Hematopoietic multipotent progenitor cell treated with erythropoietin and hydrocortisone succinate and interleukin-3 and kit ligand, for 4 days (in vitro differentiated cells): ENCODE results near the gene EPHB1.
A peak's percentile ranks its signal among the peaks of the same experiment; 100 is the strongest.
"Not testable (repeated sequence)": the region's sequence is repeated elsewhere in the genome, so short reads cannot be mapped to it uniquely, and the experiment has no call there.

Source experiments
- DNase-seq: peaks from one replicate; pipeline ENCODE4 v3.0.0-alpha.2; 2015

The EPHB1 gene

DNA sequence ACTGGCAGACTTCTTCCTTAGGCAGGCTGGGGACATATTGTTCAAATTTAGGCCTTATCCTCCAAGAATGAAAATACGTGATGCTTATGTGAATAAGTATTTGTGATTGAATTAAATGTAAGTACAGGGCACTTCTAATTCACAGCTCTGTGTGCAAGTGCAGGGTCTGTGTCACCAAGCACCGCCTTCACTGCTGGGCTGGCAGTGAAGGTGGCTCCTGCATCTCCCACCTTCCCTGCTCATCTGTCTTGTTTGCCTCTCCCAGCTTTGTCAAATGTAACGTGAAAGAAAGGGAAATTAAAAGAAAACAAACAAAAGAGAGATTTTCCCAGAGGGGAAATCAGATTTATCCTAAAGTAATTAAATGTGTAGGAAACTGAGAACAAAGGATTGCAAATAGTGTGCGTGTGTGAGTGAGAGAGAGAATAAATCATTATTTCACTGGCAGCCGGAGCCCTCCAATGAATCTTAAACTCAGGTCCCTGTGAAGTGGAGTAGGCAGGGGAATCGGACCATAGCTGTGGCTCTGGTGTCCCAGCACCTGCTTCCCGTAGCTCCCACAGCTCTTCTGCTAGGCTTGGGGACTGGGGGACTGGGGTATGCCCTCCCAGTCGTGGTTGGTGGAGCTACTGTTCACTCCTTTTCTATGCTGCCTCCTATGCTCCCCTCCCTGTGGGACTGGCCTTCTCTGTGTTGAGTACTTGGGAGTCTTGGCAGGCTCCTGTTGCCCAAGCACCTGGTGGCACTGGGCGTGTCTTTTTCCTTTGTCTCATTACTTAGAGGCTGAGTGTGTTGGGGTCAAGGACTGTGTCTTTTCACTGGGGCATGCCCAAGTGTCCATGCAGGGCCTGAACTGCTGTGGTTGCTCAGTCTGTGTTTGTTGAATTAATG lies 222.2 kb downstream of the EPHB1 start:
- no peak for DNase-seq

DNA sequence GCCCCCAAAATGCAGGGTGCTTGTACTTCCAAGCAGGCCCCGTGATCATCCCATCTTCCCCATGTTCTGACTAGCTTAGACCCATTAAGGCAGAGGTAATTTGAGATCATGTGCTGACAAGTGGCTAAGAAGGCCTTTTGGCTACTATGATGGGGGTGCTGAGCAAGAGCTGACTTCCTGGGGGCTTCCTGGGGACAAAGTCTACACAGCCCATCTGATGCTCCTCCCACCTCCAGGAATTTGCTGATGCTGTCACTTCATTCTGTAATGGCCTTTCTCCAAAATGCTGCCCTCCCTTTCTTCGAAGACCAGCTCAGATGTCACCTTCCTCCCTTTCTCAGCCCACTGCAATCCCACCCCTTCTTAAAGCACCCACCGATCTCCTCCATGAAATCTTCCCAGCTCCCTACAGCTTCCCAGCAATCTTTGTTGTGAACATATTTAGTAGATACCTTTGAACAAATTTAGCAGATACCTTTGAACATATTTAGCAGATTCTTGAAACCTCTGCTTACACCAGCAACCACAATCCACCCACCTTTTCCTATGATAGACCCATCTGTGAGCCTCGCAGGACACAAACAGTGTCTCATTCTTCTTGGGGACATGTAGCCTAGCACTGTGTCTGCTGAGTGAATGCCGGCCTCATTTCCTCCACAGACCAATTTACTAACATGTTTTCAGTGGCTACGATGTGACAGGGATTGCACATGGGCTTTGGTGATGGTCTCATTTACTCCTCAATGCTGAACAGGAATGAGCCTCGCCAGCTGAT lies 223.3 kb downstream of the EPHB1 start:
- DNase-seq, result no peak

DNA sequence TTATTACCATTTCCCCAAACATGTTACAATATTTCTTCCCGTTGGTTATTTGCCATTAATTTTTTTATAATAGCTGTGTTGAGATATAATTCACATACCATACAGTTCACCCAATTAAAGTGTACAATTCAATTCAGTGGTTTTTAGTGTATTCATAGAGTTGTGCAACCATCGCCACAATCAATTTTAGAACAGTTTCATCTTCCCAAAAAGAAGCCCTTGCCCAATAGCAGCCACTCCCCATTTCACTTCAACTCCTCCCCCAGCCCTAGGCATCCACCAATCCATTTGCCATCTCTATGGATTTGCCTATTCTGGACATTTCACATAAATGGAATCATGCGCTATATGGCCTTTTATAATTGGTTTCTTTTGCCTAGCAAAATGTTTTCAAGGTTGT lies 225.1 kb downstream of the EPHB1 start:
- no peak for DNase-seq

DNA sequence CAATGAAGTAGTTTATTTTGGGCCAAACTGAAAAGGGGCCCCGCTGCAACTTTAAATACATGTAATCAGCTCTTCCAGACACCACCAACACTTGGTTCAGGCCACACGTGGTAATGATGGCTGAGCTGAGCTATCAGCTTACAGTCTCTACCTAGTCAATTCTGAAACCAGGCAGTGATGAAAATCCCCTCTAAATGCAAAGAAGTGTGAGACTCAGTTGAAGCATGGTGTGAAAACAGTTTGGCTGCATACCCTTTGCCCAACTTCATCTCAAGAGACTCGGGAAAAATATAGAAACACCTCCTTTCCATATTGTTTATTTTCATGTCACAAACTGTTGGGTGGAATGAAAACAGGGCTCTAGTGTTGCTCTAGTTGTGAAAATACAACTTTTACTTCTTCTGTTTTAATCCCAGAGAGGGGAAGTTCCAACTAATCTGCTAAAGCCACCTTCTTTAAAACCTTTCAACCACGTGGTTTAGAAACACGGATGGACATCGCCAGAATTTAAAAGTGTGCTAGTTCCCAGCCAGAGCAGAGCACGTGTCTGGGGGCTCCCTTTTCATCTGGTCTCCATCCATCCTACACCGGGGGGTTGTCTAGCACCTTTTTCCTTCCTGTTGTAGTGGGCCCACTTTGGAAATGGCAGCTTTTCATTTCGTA lies 229.1 kb downstream of the EPHB1 start:
- DNase-seq, result no peak

DNA sequence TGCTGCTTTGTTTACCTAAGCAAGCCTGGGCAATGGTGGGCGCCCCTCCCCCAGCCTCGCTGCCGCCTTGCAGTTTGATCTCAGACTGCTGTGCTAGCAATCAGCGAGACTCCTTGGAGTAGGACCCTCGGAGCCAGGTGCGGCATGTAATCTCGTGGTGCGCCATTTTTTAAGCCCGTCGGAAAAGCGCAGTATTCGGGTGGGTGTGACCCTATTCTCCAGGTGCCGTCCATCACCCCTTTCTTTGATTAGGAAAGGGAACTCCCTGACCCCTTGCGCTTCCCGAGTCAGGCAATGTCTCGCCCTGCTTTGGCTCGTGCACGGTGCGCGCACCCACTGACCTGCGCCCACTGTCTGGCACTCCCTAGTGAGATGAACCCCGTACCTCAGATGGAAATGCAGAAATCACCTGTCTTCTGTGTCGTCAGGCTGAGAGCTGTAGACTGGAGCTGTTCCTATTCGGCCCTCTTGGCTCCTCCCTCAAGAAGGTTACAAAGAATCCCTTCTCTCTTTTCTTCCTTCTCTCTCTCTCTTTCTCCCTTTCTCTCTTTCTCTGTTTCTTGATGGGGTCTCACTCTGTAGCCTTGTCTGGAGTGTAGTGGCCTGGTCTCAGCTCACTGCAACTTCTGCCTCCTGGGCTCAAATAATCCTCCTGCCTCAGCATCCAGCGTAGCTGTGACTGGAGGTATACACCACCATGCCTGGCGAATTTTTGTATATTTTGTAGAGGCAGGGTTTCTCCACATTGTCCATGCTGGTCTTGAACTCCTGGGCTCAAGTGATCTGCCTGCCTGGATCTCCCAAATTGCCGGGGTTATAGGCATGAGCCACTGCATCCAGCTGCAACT lies 235.9 kb downstream of the EPHB1 start:
- not testable (repeated sequence) for DNase-seq

DNA sequence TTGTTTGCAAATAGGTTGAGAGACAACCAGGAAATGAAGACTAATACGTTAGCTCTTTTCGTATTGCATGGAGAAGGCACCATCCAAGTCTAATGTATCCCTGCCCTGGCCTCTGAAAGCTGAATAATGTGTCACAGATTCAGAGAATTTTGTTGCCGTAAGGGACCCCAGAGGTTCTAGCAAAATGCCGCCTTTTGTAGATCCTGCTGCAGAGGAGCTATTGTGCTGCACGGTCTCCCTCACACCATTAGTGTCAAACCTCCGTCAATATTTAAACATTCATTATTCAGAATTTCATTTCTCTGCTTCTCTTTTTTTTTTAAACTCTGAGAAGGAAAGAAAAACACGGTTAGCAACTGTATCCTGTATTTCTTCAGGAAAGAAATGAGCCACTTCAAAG lies 238.7 kb downstream of the EPHB1 start:
- no peak for DNase-seq

DNA sequence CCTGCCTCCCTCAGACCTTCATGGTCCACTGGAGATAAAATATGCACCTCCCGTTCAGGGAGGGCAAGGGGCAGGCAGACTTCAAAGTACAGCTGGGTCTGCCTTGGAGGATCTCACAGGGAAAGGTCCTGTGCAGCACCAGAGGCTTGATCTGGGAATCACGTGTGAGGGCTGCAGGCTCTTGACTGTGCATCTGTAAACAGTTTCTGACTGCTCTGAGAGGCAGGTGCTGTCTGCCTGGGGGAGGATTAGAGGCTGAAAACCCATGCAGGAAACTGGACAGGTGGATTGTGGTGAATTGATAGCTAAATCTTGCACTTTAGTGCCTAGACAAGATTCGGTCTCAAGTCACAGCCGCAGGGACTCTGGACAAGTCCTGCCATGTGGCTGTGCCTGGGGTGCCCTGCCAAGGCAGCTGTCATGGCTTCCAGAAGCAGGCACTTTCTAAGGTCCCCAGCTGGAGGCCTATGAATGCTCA lies 239.3 kb downstream of the EPHB1 start:
- no peak for DNase-seq

DNA sequence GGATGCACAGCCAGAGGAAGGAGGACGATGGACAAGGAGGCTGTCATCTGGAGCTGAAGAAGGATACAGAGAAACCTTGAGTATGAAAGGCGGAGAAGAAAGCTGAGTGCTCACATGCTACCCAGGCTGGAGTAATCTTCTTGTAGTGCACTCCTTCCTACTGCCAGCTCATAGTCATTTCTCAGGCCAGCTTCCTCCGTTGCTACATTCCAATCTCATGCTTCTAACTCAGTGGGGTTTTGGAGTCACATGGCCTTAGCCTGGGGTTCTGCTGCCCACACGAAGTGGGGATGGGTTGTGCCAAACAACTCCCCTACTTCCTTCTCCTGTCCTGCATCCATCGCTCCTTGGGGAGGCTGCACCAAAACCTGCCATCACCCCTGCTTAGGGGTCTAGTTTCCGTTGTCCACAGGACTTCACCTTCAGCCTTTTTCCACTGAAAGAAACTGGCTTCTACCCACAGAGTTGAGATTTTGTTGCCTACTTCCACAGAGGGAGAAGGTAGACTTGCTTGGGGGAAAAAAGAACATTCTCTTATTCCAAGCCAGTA lies 239.9 kb downstream of the EPHB1 start:
- no peak for DNase-seq

DNA sequence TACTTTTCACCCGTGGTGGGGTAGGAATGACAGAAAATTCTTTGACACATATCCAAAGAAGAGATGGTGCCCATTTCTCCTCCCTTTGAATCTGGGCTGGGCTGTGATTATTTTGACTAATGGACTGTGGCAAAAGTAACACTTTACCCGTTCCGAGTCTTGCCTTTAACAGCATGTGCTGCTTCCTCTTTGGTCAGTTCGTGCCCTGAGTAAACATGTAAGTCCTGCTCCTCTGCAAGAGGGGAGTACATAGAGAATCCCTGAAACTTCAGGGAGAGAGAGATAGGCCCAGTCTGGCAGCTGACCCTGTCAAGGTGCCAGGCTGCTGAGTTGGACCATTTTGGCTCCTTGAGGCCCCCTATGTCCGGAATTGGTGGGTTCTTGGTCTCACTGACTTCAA lies 243.1 kb downstream of the EPHB1 start:
- DNase-seq, result no peak

DNA sequence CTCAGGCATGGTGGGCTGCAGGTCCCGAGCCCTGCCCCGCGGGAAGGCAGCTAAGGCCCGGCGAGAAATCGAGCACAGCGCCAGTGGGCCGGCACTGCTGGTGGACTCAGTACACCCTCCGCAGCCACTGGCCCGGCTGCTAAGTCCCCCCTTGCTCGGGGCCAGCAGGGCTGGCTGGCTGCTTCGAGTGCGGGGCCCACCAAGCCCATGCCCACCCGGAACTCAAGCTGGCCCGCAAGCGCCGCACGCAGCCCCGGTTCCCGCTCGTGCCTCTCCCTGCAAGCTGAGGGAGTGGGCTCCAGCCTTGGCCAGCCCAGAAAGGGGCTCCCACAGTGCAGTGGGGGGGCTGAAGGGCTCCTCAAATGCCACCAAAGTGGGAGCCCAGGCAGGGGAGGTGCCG lies 244.5 kb downstream of the EPHB1 start:
- DNase-seq, result not testable (repeated sequence)

DNA sequence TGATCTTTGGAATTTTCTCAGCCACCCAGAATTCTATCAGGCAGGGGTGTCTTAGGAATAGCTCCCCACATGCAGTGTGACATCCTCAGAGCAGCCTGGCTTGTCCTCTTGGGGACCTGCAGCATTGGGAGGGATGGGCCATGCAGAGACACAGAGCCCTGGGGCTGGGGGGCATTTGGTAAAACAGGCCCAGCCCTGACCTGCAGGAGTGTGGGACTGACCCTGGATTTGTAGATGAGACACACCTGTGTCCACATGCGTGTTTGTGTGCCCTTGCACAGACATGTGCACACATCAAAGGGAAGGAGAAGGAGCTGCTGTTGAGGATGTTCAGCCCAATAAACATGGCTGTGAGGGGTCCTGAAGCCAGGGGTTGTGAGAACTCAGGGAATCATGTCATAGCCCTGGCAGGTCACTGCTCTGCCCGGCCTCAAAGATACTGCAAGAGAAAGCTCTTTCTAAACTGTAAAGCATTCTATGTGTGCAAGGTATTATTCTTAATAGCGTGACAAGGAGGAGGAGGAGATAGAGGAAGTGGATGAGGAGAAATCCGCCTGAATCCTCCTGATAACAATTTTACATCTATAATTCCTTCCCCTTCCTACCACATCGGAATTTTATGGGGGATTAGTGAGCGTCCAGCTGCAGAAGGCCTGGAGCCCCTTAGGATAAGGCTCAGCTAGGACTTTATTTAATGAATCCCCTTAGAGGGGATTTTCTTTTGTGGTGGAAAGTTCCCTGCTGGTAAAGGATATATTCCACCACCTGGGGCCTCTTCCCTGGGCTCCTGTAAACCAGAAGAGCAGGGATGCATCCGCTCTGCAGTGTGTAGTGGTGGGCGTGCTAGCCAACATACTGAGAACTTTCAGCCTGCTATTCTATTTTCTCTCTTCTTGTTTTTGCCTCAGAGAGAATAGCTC lies 245.5 kb downstream of the EPHB1 start:
- peak; percentile 37 for DNase-seq

DNA sequence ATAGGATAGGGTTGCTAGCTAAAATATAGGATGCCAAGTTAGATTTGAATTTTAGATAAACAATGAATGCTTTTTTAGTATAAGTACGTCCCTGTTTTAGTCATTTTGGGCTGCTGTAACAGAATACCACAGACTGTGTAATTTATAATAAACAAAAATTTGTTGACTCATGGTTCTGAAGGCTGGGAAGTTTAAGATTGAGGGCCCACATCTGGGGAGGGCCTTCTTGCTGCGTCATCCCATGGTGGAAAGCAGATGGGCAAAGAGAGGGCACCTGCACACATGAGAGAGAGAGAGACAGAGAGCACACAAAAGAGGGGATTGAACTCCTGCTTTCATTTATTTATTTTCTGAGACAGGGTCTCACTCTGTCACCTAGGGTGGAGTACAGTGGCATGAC lies 246.5 kb downstream of the EPHB1 start:
- peak; percentile 32 for DNase-seq

DNA sequence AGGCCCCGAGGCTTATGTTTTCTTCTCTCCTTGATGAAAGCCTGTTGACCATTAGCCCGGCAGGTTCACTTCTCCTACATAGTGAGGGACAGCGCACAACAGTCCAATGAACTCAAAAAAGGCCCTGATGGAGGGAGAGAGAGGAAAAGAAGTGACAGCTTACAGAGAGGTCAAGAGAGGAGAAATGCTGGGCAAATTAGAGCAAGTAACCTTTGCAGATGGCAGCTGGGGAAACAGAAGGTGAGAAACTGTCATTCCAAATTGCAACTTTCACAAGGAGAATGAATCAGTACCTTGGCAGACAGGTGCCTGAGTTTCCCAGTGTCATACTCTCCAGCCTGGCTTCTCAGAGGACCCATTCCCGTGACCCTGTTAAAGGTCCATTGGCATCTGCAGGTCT lies 252.0 kb downstream of the EPHB1 start:
- no peak for DNase-seq

DNA sequence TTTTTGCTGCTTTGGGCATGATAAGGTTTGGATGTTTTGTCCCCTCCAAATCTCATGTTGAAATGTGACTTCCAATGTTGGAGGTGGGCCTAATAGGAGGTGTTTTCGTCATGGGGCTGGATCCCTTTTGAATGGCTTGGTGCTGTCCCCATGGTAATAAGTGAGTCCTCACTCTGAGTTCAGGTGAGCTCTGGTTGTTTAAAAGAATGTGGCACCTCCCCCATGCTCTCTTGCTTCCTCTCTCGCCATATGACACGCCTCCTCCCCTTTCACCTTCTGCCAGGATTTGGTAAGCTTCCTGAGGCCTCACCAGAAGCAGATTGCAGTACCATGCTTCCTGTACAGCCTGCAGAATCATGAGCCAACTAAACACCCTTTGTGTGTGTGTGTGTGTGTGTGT lies 255.5 kb downstream of the EPHB1 start:
- DNase-seq, result no peak

DNA sequence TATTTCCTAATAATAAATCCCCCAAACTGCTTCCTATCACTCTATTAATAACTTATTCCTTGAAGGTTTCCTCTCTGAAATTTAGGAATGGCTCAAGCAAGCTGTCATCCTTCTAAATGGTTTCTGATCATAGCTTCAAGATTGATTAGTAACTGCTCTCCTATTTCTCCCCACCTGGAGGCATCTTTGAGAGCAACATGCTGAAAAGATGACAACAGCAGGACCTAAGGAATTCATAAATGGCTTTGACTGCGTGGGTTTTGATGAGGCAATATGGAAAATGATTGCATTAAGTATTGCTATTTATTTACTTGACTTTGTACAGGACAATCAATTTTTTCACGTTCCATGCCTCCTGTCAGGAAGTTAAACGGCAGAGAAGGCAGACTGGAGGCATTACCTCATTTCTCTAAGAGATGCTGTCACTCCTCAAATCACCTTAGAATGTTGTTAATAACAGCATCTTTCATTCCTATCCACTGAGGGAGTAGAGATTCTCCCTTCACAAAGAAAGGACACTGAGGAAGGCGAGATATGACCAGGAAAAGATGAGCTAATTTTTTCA lies 256.4 kb downstream of the EPHB1 start:
- no peak for DNase-seq

DNA sequence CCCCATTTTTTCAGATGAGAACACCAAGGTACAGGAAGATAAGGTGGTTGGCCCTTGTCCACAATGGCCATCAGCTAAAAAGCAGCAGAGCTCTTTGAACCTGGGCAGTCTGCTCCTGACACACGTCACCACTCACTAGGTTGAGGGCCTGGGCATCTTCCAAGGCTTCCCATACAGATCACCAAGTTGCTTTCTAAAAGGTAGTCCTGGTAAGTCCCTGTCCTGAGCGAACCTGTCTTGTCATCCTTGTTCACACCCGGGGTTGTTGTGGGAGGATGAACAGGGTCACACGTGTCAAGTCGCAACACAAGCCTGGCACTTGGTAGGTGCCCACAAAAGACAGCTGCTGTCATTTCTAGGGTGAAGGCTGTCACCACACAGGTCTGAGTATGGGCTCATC lies 260.4 kb downstream of the EPHB1 start:
- DNase-seq, result no peak

DNA sequence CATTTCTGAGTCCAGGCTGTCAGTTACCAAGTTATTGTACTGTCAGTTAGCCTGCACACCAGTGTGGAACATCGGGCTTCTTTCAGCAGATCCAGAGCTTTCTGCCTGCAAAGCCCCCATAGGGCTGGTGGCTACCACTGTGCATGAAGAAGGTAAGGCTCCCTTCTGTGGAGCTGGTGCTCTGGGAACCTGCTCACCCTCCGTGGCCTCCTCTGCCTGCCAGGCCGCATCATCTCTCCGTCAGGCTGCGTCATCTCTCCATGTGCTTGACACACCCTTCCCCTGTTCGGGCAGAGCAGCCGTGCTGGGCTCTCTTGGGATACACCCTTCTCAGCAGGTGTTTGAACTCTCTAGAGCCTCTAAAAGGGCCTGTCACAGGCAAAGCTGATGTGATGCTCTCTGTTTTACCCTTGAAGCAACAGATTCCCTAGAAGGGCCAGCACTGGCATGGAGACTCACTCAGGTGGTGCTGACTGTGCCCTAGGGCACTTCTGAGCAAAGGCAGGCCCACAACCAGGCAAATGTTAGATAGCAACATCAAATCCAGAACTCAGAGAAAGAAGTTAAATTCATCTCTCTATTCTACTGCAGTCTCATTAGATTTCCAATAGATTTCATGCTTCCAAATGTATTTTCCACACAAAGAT lies 261.1 kb downstream of the EPHB1 start:
- no peak for DNase-seq

DNA sequence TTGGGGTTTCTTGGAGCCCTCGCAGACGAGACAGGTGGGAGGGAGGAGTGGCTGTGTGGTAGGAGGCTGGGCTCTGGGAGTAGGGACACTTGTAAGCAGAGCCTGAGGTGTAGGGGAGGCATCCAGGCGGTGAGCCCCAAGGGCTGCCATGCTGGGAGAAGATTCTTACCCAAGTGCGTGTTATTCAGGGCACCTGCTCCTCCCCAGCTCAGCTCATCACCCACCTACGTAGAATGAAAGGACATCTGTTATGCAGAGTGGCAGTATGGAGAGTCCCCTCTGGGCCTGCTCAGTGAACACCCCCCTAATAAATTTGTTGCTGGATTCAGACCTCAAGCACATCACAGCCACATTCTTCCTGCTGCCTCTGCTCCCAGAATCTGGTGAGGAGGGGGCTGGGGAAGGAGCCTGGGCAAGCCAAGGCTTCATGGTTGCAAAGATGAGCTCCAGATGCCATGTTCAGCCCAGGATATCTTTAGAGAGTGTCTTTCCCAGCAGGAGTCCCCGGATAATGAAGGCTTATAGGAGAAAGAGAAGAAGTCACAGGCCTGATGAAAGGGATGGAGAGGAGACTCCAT lies 261.8 kb downstream of the EPHB1 start:
- no peak for DNase-seq

DNA sequence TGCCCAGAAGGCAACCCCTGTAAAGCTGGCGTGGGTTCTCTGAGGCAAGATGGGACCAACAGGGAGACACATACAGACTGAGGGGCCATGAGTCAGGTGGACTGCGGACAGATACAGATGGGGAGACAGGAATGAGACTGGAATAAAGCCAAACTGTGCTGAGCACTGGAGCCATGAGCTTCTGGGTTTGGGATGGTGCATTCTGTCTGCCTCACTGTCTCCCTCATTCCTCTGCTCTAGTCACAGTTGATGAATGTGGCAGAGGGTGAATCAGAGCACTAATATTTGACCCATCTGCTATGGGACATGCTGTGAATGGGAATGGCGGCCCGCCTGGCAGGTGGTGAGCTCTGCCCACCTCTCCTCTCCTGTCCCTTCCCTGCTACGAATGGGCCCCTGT lies 262.9 kb downstream of the EPHB1 start:
- DNase-seq, result no peak

DNA sequence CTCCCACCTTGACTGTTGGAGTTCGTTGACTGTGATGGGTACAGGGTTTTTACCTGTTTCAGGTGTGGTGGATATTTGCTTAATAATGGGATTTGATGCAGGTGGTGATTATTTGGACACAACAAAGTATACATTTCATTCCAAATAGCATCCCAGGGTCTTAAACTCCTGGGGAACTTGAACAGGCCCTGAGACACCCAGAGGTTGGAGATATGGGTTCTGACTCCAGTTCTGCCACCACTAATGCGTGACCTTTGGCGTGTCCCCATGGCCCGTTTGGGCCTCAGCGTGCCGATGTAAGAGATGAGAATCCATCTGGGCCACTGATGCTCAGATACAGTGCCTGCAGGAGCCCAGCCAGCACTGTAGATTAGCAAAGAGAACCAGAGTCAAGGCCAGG lies 264.5 kb downstream of the EPHB1 start:
- DNase-seq, result no peak
